Pancreas (tissue), 10 donors: ENCODE results near the gene CNOT1. TPM values are rescaled to one million over a fixed set of nuclear protein-coding genes. Genes with fewer than 3 reads are reported as not detected.
"Not testable (repeated sequence)": the region's sequence is repeated elsewhere in the genome, so short reads cannot be mapped to it uniquely, and the experiment has no call there.

Source experiments
- ATAC-seq, 4 donors: fragments of 200-7000 bp; cut with Tn5 transposase; one replicate each; pipeline versions ENCODE4 v1.8.0 to v1.9.1; 2020; ENCODE audit warnings: mild to moderate bottlenecking in 4 of 4, moderate library complexity in 4 of 4
- DNase-seq, 6 donors: peaks; one replicate each; pipeline ENCODE4 v3.0.0-alpha.2; 2020
- FAIRE-seq: peaks from 2 replicates; lab custom pipeline; 2012; peaks lifted over from hg19 to GRCh38; lab: Jason Lieb, UNC
- H3K27ac ChIP-seq, 4 donors: fragments of 200-600 bp; sonication (generic); 1 replicate in 3 of 4; 2 replicates in 1 of 4; pipeline versions ENCODE4 v1.5.0 to v1.8.0; 2020
- H3K27me3 ChIP-seq, 4 donors: fragments of 200-600 bp; one replicate each; pipeline ENCODE4 v1.8.0; 2021
- H3K36me3 ChIP-seq, 3 donors: fragments of 200-600 bp; sonication (generic) in 1 of 3; one replicate each; pipeline versions ENCODE4 v1.5.0 to v1.8.0; 2020 to 2021
- H3K4me1 ChIP-seq, 3 donors: fragments of 200-600 bp; one replicate each; pipeline ENCODE4 v1.8.0; 2021
- H3K4me3 ChIP-seq, 4 donors: fragments of 200-600 bp; sonication (generic) in 2 of 4; one replicate each; pipeline versions ENCODE4 v1.5.0 to v1.8.0; 2020 to 2021
- H3K9me3 ChIP-seq, 4 donors: fragments of 200-600 bp; one replicate each; pipeline ENCODE4 v1.8.0; 2021
- WGBS, 2 donors: extraction: QIAGEN DNeasy Blood & Tissue Kit; methylation state at CpG; one replicate each; pipeline ENCODE4 v1.1.7; 2013; 5-methylcytosine and 5-hydroxymethylcytosine counted together
- intact Hi-C, 3 donors: fragments of 100-400 bp; cut with DNase I; formaldehyde crosslinking; loops; one replicate each; pipeline versions ENCODE4 v1.11.1 to v1.14.2; 2022
- polyA plus RNA-seq, 2 donors: library from polyadenylated mRNA; stranded (reverse); fragments of 200-250 nt; gene quantifications; one replicate each; pipeline ENCODE4 v1.2.3, GENCODE V29; 2013
- total RNA-seq, 6 donors: library from RNA; stranded (reverse); fragmentation: NEBNext Ultra II Directional in 4 of 6; extraction: Animal tissue kit (Norgen Biotek cat#: 25700) in 4 of 6; gene quantifications; one replicate each; pipeline versions ENCODE4 v1.2.1 to v1.2.4, GENCODE V29; 2021 to 2023
- TF ChIP-seq, protein P1 (sequence below), 4 donors: fragments of 200-600 bp; sonication (generic) in 3 of 4; IDR thresholded peaks; one replicate each; pipeline versions ENCODE4 v1.5.0 to v1.8.0; 2021; ENCODE audit warnings: antibody characterized with exemption in 4 of 4
- donor health status: healthy with polysubstance abuse.
- donor health status: DM: no; HTN: no; CAD: no; lungs with moderate emphysema.
- donor health status: DM: no; HTN: no; CAD: no.
- donor health status: control.
- donor health status: control.
- donor health status: Bipolar disorder and iron deficiency.
- donor health status: DM: yes; HTN: yes; CAD: no.
- donor health status: DM: no; HTN: no; CAD: no.
- donor health status: DM: no; HTN: no; CAD: no.
- donor health status: DM: yes; HTN: yes; CAD: no.

The CNOT1 gene
- total and polyA plus RNA-seq, 8 donors, result 24.3 to 84.4 (median 60.0) TPM

DNA sequence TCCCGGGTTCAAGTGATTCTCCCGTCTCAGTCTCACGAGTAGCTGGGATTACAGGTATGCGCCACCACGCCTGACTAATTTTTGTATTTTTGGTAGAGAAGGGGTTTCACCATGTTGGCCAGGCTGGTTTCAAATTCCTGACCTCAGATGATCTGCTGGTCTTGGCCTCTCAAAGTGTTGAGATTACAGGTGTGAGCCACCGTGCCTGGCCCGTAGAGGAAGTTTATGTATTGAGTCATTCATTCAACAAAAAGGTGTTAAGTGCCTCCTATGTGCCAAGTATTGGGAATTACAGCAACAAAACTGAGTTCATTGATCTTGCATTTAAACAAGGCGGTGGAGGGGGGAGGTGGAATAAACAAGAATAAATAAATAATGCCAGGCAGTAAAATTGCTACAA is 10.2 kb upstream of the CNOT1 start:
- H3K27me3 ChIP-seq, result no peaks in the 10 kb centered on the region
- DNase-seq (no peak), FAIRE-seq (no peak), ATAC-seq (no peak)
- 80% methylated on average over 8 of the region's 8 CpGs for WGBS, 2 donors
- H3K9me3 ChIP-seq, result no peaks in the 10 kb centered on the region
- no peaks in the 10 kb centered on the region for H3K4me1 ChIP-seq
- H3K36me3 ChIP-seq, result no peaks in the 10 kb centered on the region
- TF ChIP-seq, protein P1, sequence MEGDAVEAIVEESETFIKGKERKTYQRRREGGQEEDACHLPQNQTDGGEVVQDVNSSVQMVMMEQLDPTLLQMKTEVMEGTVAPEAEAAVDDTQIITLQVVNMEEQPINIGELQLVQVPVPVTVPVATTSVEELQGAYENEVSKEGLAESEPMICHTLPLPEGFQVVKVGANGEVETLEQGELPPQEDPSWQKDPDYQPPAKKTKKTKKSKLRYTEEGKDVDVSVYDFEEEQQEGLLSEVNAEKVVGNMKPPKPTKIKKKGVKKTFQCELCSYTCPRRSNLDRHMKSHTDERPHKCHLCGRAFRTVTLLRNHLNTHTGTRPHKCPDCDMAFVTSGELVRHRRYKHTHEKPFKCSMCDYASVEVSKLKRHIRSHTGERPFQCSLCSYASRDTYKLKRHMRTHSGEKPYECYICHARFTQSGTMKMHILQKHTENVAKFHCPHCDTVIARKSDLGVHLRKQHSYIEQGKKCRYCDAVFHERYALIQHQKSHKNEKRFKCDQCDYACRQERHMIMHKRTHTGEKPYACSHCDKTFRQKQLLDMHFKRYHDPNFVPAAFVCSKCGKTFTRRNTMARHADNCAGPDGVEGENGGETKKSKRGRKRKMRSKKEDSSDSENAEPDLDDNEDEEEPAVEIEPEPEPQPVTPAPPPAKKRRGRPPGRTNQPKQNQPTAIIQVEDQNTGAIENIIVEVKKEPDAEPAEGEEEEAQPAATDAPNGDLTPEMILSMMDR (IDR thresholded peaks at IDR 0.05), result no peak
- intact Hi-C loops, result no loop called here
- no peak overlapping the region for H3K27ac ChIP-seq
- H3K4me3 ChIP-seq, result no peak overlapping the region

DNA sequence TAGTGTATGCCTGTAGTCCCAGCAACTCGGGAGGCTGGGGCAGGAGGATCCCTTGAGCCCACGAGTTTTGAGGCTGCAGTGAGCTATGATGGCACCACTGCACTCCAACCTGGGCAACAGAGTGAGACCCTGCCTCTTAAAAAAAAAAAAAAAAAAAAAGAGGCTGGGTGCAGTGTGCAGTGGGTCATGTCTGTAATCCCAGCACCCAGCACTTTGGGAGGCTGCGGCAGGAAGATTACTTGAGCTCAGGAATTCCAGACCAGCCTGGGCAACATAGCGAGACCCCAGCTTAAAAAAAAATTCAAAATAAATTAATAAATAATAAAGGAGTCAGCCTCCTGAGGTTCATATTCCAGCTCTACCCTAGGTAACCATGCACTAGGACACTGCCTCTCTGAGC is 9.6 kb upstream of the CNOT1 start:
- ATAC-seq, result no peak
- 63 to 70% methylated on average over 4 of the region's 4 CpGs for WGBS, 2 donors
- FAIRE-seq, result no peak
- H3K9me3 ChIP-seq, result no peaks in the 10 kb centered on the region
- TF ChIP-seq, protein P1 (IDR thresholded peaks at IDR 0.05), result no peak
- intact Hi-C loops, result no loop called here
- no peak overlapping the region for H3K27ac ChIP-seq
- DNase-seq, result no peak
- H3K27me3 ChIP-seq, result no peaks in the 10 kb centered on the region
- H3K4me1 ChIP-seq, result no peaks in the 10 kb centered on the region
- H3K4me3 ChIP-seq, result no peak overlapping the region
- H3K36me3 ChIP-seq, result no peaks in the 10 kb centered on the region

DNA sequence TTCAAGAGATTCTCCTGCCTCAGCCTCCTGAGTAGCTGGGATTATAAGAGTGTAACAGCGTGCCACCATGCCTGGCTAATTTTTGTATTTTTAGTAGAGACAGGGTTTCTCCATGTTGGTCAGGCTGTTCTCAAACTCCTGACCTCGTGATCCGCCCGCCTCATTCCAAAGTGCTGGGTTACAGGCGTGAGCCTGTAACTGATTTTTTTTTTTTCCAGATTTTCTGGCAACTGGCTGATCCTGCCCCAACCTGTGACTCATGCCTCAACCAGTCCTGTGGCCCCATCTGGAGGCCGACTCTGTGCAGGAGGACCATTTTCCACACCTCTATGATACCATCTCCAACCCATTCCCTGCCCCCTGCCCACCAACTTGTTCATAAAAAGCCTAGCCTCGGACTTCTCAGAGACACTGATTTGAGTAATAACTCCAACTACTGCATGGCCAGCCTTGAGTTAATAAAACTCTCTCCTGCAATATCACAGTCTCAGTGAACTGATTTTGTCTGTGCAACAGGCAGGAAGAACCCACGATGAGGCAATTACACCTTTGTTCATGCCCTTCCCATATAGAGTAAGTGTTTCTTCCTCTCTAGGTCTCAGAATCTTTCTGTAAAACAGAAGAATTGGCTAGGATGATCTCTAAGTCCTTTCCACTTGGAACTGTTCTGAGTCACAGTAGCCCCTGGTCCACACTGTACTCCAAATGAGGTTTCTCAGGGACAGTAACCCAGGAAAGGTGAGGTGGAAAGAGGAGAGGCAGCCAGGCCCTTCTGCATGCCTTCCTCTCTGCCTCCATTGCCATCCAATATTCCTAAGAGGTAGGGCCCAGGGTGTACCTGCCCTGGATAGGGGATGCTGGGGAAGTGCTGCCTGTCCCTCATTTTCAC is 8.8 kb upstream of the CNOT1 start:
- DNase-seq (peak in 3 of 6 donors; percentile 8 to 32 (median 26)), FAIRE-seq (no peak), ATAC-seq (peak; percentile 74 to 88 (median 84))
- no peak overlapping the region for H3K27ac ChIP-seq
- H3K36me3 ChIP-seq, result no peaks in the 10 kb centered on the region
- WGBS, 2 donors, result 49 to 56% methylated on average over 8 of the region's 8 CpGs
- intact Hi-C loops, result no loop called here
- no peaks in the 10 kb centered on the region for H3K4me1 ChIP-seq
- H3K4me3 ChIP-seq, result no peak overlapping the region
- no peaks in the 10 kb centered on the region for H3K27me3 ChIP-seq
- TF ChIP-seq, protein P1 (IDR thresholded peaks at IDR 0.05), result no peak
- H3K9me3 ChIP-seq, result no peaks in the 10 kb centered on the region

DNA sequence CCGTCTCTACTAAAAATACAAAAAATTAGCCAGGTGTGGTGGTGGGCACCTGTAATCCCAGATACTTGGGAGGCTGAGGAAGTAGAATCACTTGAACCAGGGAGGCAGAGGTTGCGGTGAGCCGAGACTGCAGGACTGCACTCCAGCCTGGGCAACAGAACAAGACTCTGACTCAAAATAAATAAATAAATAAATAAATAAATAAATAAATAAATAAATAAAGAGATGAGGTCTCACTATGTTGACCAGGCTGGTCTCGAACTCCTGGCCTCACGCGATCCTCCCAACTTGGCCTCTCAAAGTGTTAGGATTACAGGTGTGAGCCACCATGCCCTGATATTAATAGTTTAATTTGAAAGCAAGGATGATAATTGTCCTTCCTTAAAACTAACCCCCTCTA is 7.4 kb upstream of the CNOT1 start:
- intact Hi-C loops, result not testable (repeated sequence)

DNA sequence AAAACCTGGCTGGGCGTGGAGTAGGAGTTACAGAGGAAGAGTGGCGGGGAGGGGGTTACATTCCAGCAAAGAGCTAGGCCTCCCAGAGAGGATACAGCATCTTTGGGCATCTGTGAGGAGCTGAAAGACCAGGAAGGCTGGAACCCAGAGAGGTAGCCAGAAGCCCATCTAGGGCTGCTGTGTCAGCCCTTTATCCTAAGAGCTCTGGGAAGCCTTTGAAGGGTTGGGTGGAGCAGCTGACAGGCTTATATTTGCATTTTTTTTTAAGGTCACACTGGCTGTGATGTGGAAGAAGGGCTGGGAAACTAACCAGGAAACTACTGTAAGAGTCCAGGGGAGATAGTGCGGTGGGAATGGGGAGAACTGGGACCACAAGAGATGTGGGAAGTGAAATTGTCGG is 6.8 kb upstream of the CNOT1 start:
- DNase-seq (no peak), ATAC-seq (no peak), FAIRE-seq (no peak)
- H3K36me3 ChIP-seq, result no peaks in the 10 kb centered on the region
- TF ChIP-seq, protein P1 (IDR thresholded peaks at IDR 0.05), result no peak
- 80 to 85% methylated on average over 4 of the region's 4 CpGs for WGBS, 2 donors
- H3K4me1 ChIP-seq, result no peaks in the 10 kb centered on the region
- no peaks in the 10 kb centered on the region for H3K27me3 ChIP-seq
- no peak overlapping the region for H3K4me3 ChIP-seq
- intact Hi-C loops, result no loop called here
- H3K9me3 ChIP-seq, result no peaks in the 10 kb centered on the region
- H3K27ac ChIP-seq, result no peak overlapping the region

More for the DNA sequence above, 7.4 kb upstream of the CNOT1 start:
- not testable (repeated sequence) for FAIRE-seq, H3K36me3 ChIP-seq, DNase-seq, H3K9me3 ChIP-seq, H3K4me3 ChIP-seq, H3K4me1 ChIP-seq, H3K27ac ChIP-seq, H3K27me3 ChIP-seq, ATAC-seq
- whole genome bisulfite sequencing, 2 donors, result 95 to 96% methylated on average over 6 of the region's 6 CpGs
